ENCODE measurements around the gene NMRK1. TPM values are rescaled to one million over a fixed set of nuclear protein-coding genes. Genes with fewer than 3 reads are reported as not detected.

Gene NMRK1
- total and polyA plus RNA-seq, 5 experiments from 2014 or later = 43.0 to 85.3 (median 67.5) TPM

Other genes with a start within 250 kb of the NMRK1 start
- not detected for gene TRPM6, start 200.2 kb downstream of the NMRK1 start, total RNA-seq
- gene TRPM6, start 200.2 kb downstream of the NMRK1 start, polyA plus RNA-seq = not detected
- gene C9orf40, start 135.2 kb downstream of the NMRK1 start, total RNA-seq = 1 to 10 TPM; 5.0 to 5.5 TPM
- gene C9orf40, start 135.2 kb downstream of the NMRK1 start, polyA plus RNA-seq = 1 to 10 TPM; 1.3 to 2.6 (median 1.8) TPM
- 10 to 100 TPM; 33.0 to 41.3 TPM for gene CARNMT1, start 59.9 kb downstream of the NMRK1 start, total RNA-seq
- 10 to 100 TPM; 11.1 to 16.2 (median 12.8) TPM for gene CARNMT1, start 59.9 kb downstream of the NMRK1 start, polyA plus RNA-seq
- 10 to 100 TPM; 51.6 to 53.4 TPM for gene OSTF1, start 359 bp upstream of the NMRK1 start, total RNA-seq
- gene OSTF1, start 359 bp upstream of the NMRK1 start, polyA plus RNA-seq = 100 to 1,000 TPM; 131 to 151 (median 132) TPM